ENCODE measurements around the gene DYSF.

- TF ChIP-seq POLR2A (IDR thresholded peaks at IDR 0.05) (no peak), CTCF (IDR thresholded peaks at IDR 0.05) (no peak)
Measured at GRCh38 chr2:71571945-71572344, 118.6 kb downstream of the DYSF start.

Measured in lower leg skin (tissue), 3 donors.